Sigmoid colon (tissue), 7 donors: ENCODE results near the gene MAT2B. TPM values are rescaled to one million over a fixed set of nuclear protein-coding genes. Genes with fewer than 3 reads are reported as not detected.

ENCODE experiments used
- DNase-seq: peaks from one replicate; pipeline ENCODE4 v3.0.0-alpha.2; 2019
- H3K27ac ChIP-seq, 4 donors: fragments of 200-600 bp; sonication (generic); one replicate each; pipeline ENCODE4 v1.5.1; 2016 to 2019; ENCODE audit warnings: mild to moderate bottlenecking in 1 of 4
- H3K27me3 ChIP-seq, 3 donors: fragments of 200-600 bp; sonication (generic); one replicate each; pipeline ENCODE4 v1.5.1; 2019; ENCODE audit warnings: mild to moderate bottlenecking in 1 of 3
- H3K36me3 ChIP-seq, 4 donors: fragments of 200-600 bp; sonication (generic); one replicate each; pipeline ENCODE4 v1.5.1; 2016 to 2019
- H3K4me1 ChIP-seq, 4 donors: fragments of 200-600 bp; sonication (generic); one replicate each; pipeline ENCODE4 v1.5.1; 2017 to 2019
- H3K4me3 ChIP-seq, 4 donors: fragments of 200-600 bp; sonication (generic); one replicate each; pipeline ENCODE4 v1.5.1; 2017 to 2019; ENCODE audit warnings: mild to moderate bottlenecking in 2 of 4, moderate library complexity in 1 of 4
- H3K9me3 ChIP-seq, 4 donors: fragments of 200-600 bp in 3 of 4; sonication (generic) in 3 of 4; one replicate each; pipeline versions ENCODE4 v1.5.1 to v1.6.1; 2013 to 2019
- CTCF ChIP-seq, 4 experiments: fragments of 450-650 bp in 3 of 4; fragments of 200-600 bp in 1 of 4; IDR thresholded peaks; one replicate each; pipeline ENCODE4 v1.5.1; 2016 to 2019; ENCODE audit warnings: antibody characterized with exemption in 4 of 4, mild to moderate bottlenecking in 3 of 4, moderate library complexity in 2 of 4
- EP300 ChIP-seq, 4 donors: sonication (generic); formaldehyde crosslinking; IDR thresholded peaks; one replicate each; pipeline ENCODE4 v1.6.1; 2017; ENCODE audit warnings: antibody characterized with exemption in 4 of 4
- POLR2A ChIP-seq, 2 donors: fragments of 450-650 bp; IDR thresholded peaks; one replicate each; pipeline ENCODE4 v1.6.1; 2016; ENCODE audit warnings: antibody characterized with exemption in 2 of 2, mild to moderate bottlenecking in 2 of 2, moderate library complexity in 2 of 2
- POLR2AphosphoS5 ChIP-seq, 4 donors: sonication (generic); formaldehyde crosslinking; IDR thresholded peaks; one replicate each; pipeline ENCODE4 v1.6.1; 2017; ENCODE audit warnings: antibody characterized with exemption in 4 of 4
- WGBS, 2 donors: extraction: QIAGEN DNeasy Blood & Tissue Kit; methylation state at CpG; one replicate each; pipeline ENCODE4 v1.1.7; 2013; 5-methylcytosine and 5-hydroxymethylcytosine counted together
- intact Hi-C: fragments of 100-400 bp; cut with DNase I; formaldehyde crosslinking; loops from one replicate; pipeline ENCODE4 v1.15.1; 2023
- polyA plus RNA-seq, 3 donors: library from polyadenylated mRNA; stranded (reverse); fragments of 200-250 nt; gene quantifications; one replicate each; pipeline ENCODE4 v1.2.3, GENCODE V29; 2013
- total RNA-seq, 4 donors: library from RNA; depleted of rRNA; stranded (reverse); fragments of >200 nt; gene quantifications; one replicate each; pipeline ENCODE4 v1.1.0, GENCODE V29; 2016
- donor health status: healthy with polysubstance abuse.
- donor health status: Bipolar disorder and iron deficiency.
- donor health status: healthy.

Gene MAT2B
- total and polyA plus RNA-seq, 7 donors: 41.5 to 100 (median 80.5) TPM

DNA sequence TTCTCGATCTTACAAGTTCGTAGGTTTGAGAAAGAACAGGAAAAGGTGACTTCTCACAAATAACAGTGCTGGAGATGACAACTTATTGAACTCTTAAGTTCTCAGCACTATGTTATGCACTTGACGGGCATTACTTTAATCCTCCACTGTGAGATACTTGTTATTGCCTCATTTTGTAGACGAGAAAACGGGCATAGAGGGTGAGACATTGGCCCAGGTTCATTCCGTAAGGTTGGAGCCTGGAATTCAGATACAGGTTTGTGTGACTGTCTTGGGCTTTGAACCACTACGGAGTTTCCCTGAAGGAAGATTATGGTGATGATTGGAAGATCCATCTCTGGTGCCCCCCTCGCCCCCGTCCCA is 657 bp downstream of the MAT2B start:
- no peak for DNase-seq
- Histone ChIP-seq H3K4me1 (peaks cover 0 to 65% (median 49%) of the 10 kb centered on the region in 4 donors), H3K27ac (peak overlapping the region; percentile 89 to 98 (median 95)), H3K4me3 (peak overlapping the region; percentile 63 to 94 (median 74)), H3K9me3 (no peaks in the 10 kb centered on the region), H3K27me3 (no peaks in the 10 kb centered on the region), H3K36me3 (no peaks in the 10 kb centered on the region)
- WGBS, 2 donors: 0% methylated on average over 9 of the region's 9 CpGs
- intact Hi-C loops: loop anchor here (1.0 kb wide), 1 partner anchor 46 kb away; the partner anchor contains the start of genes HMMR and NUDCD2
- TF ChIP-seq POLR2A (IDR thresholded peaks at IDR 0.05) (no peak), EP300 (IDR thresholded peaks at IDR 0.05) (no peak), POLR2AphosphoS5 (IDR thresholded peaks at IDR 0.05) (no peak), CTCF (IDR thresholded peaks at IDR 0.05) (no peak)

GRCh38 chr5:163506726-163507125 is 1.3 kb downstream of the MAT2B start:
- Histone ChIP-seq H3K27me3 (no peaks in the 10 kb centered on the region), H3K4me1 (peaks cover 0 to 68% (median 52%) of the 10 kb centered on the region in 4 donors), H3K9me3 (no peaks in the 10 kb centered on the region), H3K27ac (peak overlapping the region; percentile 89 to 98 (median 95)), H3K4me3 (peak overlapping the region; percentile 63 to 94 (median 74)), H3K36me3 (no peaks in the 10 kb centered on the region)
- no peak for TF ChIP-seq CTCF (IDR thresholded peaks at IDR 0.05)
- TF ChIP-seq EP300 (IDR thresholded peaks at IDR 0.05): no peak
- no peak for TF ChIP-seq POLR2A (IDR thresholded peaks at IDR 0.05)
- no peak for TF ChIP-seq POLR2AphosphoS5 (IDR thresholded peaks at IDR 0.05)
- intact Hi-C loops: loop anchor here (1.0 kb wide), 1 partner anchor 46 kb away; the partner anchor contains the start of genes HMMR and NUDCD2
- WGBS, 2 donors: 1 to 3% methylated on average over 8 of the region's 8 CpGs
- no peak for DNase-seq

- H3K27ac ChIP-seq: peak overlapping the region; percentile 89 to 98 (median 95)
- intact Hi-C loops: no loop called here
- peaks cover 0 to 69% (median 60%) of the 10 kb centered on the region in 4 donors for H3K4me1 ChIP-seq
- no peaks in the 10 kb centered on the region for H3K27me3 ChIP-seq
- H3K4me3 ChIP-seq: peak overlapping the region in 3 of 4 donors; percentile 19 to 33 (median 27)
- 22 to 26% methylated on average over 5 of the region's 5 CpGs for WGBS, 2 donors
- no peak for DNase-seq
- no peaks in the 10 kb centered on the region for H3K9me3 ChIP-seq
- TF ChIP-seq EP300 (IDR thresholded peaks at IDR 0.05): no peak
- no peak for TF ChIP-seq CTCF (IDR thresholded peaks at IDR 0.05)
- no peak for TF ChIP-seq POLR2A (IDR thresholded peaks at IDR 0.05)
- no peak for TF ChIP-seq POLR2AphosphoS5 (IDR thresholded peaks at IDR 0.05)
- H3K36me3 ChIP-seq: peaks cover 0 to 17% (median 7%) of the 10 kb centered on the region in 4 donors
These were observed 3.3 kb downstream of the MAT2B start for GRCh38 chr5:163508753-163509152.

- Histone ChIP-seq H3K27ac (peak overlapping the region; percentile 89 to 98 (median 95)), H3K9me3 (no peaks in the 10 kb centered on the region), H3K36me3 (peaks cover 0 to 24% (median 9%) of the 10 kb centered on the region in 4 donors), H3K27me3 (no peaks in the 10 kb centered on the region), H3K4me3 (peak overlapping the region in 3 of 4 donors; percentile 19 to 33 (median 27)), H3K4me1 (peaks cover 0 to 63% (median 58%) of the 10 kb centered on the region in 4 donors)
- 7 to 28% methylated on average over 7 of the region's 7 CpGs for WGBS, 2 donors
- TF ChIP-seq POLR2A (IDR thresholded peaks at IDR 0.05): no peak
- TF ChIP-seq POLR2AphosphoS5 (IDR thresholded peaks at IDR 0.05): peak in 1 of 4 donors; percentile 27
- no peak for TF ChIP-seq CTCF (IDR thresholded peaks at IDR 0.05)
- intact Hi-C loops: no loop called here
- no peak for DNase-seq
These were observed 4.0 kb downstream of the MAT2B start for GRCh38 chr5:163509291-163509951.
